NOMO-1 treated with dmso at 0.1 percent for 144 hours (cell line): ENCODE data around the gene CAPNS1.

ENCODE experiments used
- DNase-seq: peaks from one replicate; lab custom pipeline; 2025; ENCODE audit not compliant: unreplicated experiment; lab: John Stamatoyannopoulos, UW

CAPNS1 gene

GRCh38 chr19:36139473-36140303 is at the start of gene CAPNS1:
CAPNS1 (plus strand) TSS chr19:36140066; CDS start chr19:36141012, 946 bp downstream.
- DNase-seq = peak; percentile 90

- no peak for DNase-seq
These were observed 48.8 kb upstream of the CAPNS1 start for GRCh38 chr19:36090910-36091695.

DNA sequence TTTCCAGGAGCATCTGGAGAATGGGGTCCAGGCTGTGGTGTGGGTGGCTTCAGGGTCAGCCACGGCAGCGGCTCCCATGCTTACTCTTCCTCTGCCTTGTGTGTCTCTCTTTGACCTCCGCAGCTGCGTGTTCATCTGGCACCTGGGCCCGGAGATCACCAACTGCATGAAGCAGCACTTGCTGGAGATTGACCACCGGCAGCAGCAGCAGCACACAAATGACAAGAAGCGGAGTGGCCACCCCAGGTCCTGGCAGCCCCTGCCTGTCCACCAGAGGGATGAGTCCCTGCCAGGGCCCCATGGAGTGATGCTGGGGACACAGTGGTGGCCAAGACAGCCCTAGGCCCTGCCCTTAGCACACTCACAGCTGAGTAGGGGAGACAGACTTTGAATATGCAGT is 47.3 kb upstream of the CAPNS1 start:
- DNase-seq = no peak

DNA sequence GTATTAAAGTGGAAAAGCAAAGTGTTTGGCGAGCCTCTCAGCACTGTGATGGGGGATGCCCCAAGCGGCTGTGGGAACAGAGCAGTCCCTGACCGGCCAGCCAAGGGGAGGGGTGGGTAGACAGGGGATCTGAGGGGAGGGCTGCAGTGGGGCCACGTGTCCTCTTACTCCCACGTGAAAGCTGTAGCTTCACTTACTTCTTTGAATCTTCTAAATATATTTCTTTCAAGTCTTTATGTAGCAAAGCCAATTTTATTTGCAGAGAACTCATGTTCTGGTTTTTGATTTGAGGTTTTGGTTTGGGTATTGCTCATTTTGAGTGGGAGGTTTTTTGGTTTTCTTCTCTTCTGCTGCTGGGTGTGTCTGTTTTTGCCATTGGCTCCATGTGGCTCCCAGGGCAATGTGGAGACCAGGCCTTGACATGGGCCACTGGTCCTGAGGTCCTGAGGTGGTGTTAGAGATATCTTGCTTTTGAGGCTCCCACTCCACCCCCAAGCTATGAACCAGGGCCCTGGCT is 46.7 kb upstream of the CAPNS1 start:
- no peak for DNase-seq

- DNase-seq = no peak
These were observed 46.2 kb upstream of the CAPNS1 start for GRCh38 chr19:36093687-36094086.

DNA sequence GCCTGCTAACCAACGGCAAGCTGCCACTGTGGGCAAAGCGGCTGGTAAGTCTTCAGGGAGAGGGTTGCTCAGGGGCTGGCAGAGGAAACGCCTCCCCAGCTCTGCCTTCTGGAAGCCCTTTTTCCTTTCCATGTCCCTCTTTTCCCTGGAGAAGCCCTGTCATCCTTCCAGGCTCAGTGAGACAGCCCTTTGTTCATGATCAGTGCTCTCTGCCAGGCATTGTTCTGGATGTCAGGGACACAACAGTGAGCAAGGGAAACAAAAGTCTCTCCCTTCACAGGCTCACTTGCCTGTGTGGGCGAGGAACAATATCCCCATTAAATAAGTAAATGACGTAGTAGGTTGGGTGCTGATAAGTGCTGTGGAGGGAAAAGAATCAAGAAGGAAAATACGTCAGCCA is 42.8 kb upstream of the CAPNS1 start:
- DNase-seq = no peak

DNA sequence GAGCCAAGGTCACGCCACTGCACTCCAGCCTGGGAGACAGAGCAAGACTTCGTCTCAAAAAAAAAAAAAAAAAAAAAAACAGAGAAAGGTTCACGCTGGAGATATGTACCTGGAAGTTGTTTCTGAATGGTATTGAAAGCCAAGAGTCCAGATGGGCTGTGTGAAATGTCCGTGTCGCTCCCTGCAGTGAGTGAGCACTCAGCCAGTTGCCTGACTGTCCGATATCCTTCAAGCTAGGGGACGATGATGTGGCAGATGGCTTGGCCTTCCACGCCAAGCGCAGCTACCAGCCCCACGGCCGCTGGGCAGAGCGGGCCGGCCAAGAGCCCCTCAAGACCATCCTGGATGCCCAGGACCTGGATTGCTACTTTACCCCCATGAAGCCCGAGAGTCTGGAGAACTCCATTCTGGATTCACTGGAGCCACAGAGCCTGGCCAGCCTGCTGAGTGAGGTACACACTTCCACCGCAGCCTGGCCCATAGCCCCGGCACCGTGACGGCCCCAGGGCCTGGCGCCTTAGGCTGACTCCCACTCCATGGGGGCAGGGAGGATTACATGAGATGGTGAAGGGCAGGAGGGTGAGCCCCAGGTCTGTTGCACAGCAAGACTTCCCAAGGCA is 40.6 kb upstream of the CAPNS1 start:
- DNase-seq = no peak

- DNase-seq = no peak
These were observed 39.4 kb upstream of the CAPNS1 start for GRCh38 chr19:36100476-36100875.

GRCh38 chr19:36101550-36102327 is 38.1 kb upstream of the CAPNS1 start:
- DNase-seq = no peak

GRCh38 chr19:36103040-36103626 is 36.7 kb upstream of the CAPNS1 start:
- no peak for DNase-seq

GRCh38 chr19:36103842-36104552 is 35.9 kb upstream of the CAPNS1 start:
- no peak for DNase-seq

DNA sequence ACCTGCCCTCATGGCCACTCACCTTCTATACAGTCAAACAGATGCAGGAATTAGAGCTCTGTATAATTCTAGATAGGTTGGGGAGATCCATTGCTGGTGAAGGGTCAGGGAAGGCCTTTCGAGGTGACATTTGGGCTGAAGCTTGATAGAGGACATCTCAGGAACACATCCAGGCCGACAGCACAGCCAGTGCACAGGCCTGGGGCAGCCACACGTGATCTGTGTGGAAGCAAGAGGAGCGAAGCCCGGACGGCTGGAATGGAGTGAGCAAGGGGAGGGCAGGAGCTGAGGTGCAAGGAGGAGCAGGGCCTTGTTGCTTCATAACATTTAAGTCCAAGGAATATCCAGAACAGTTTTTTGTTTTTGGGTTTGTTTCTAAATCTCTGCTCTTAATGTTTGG is 33.4 kb upstream of the CAPNS1 start:
- DNase-seq = no peak

- DNase-seq = no peak
These were observed 32.9 kb upstream of the CAPNS1 start for GRCh38 chr19:36106991-36107390.

DNA sequence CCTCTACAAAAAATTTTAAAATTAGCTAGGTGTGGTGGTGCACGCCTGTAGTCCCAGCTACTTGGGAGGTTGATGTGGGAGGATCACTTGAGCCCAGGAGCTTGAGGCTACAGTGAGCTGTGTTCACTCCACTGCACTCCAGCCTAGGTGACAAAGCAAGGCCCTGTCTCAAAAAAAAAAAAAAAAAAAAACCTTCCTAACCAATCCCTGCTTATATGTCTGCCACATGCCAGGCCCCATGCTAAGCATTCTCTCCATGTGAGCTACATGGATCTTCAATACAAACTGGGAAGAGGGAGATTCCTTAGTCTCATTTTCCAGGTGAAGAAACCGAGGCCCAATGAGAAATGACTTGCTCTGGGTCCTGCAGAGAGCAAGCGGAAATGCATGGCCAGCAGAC is 31.2 kb upstream of the CAPNS1 start:
- DNase-seq = no peak

DNA sequence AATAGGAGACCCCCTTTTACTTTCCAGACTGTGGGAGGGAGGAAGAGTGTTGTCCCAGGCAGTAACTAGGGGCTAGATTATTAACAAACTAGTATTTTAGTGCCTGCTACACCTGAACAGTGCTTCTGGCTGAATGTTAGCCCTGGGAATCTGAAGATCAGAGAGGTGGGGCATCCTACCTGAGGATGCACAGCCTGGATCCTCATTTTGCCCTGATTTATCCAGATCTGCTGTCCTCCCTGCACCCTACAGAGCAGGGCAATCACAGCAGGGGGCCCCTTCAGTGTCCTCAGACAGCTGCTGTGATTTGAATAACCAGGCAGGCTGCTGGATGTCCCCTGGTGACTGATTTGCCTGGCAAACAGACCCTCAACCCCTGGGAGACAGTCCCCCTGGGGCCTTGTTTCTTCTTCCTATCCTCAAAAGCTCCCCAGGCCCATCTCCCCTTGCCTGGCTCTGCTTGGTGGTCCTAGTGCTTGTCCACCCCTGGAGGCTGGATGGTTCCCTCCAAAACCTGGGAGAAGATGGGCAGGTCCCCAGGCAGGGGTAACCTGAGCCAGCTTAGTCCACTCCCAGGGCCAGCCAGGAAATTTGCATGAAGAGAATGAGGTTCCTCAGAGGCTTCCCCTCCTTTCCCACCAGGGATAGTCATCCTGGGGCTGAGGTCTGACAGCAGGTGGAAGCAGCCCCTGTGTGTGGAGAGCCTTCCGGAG is 29.2 kb upstream of the CAPNS1 start, which contains the start of gene OVOL3:
Gene OVOL3 (plus strand): TSS at position 657 of the 713 bp plus-strand sequence. CDS start 60 bp downstream, outside the sequence.
- no peak for DNase-seq

DNA sequence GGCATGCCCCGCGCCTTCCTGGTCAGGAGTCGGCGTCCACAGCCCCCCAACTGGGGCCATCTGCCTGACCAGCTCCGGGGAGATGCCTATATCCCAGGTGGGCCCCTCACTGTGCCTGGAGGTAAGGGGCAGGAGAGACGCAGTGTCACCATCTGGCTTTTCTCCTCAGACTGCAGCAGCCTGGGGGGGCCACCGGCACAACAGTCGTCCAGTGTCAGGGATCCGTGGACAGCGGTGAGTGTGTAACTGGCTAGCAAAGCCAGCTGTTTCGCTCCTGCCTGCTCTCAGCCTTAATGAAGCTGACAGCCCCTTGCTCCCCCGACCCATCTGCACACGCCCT is 28.7 kb upstream of the CAPNS1 start:
- no peak for DNase-seq

DNA sequence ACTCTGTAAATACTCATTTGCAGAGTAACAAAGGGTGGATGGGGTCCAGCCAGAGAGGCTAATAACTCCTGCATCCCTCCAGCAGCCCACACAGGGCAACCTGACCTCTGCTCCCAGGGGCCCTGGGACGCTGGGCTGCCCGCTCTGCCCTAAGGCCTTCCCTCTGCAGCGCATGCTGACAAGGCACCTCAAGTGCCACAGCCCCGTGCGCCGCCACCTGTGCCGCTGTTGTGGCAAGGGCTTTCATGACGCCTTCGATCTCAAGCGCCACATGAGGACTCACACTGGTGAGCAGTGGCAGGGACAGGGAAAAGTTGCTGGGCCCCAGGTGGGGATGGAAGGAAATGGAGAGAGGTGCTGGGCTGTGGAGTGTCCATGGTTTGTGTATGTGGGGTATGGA is 27.2 kb upstream of the CAPNS1 start:
- DNase-seq = no peak

- DNase-seq = no peak
These were observed 26.4 kb upstream of the CAPNS1 start for GRCh38 chr19:36113425-36113824.
